COLO668 (cell line): ENCODE results near the gene ALDH2.
"Not testable (repeated sequence)": the region's sequence is repeated elsewhere in the genome, so short reads cannot be mapped to it uniquely, and the experiment has no call there.

Source experiments
- DNase-seq: peaks from one replicate; lab custom pipeline; 2025; ENCODE audit not compliant: unreplicated experiment; lab: John Stamatoyannopoulos, UW

Gene ALDH2

DNA sequence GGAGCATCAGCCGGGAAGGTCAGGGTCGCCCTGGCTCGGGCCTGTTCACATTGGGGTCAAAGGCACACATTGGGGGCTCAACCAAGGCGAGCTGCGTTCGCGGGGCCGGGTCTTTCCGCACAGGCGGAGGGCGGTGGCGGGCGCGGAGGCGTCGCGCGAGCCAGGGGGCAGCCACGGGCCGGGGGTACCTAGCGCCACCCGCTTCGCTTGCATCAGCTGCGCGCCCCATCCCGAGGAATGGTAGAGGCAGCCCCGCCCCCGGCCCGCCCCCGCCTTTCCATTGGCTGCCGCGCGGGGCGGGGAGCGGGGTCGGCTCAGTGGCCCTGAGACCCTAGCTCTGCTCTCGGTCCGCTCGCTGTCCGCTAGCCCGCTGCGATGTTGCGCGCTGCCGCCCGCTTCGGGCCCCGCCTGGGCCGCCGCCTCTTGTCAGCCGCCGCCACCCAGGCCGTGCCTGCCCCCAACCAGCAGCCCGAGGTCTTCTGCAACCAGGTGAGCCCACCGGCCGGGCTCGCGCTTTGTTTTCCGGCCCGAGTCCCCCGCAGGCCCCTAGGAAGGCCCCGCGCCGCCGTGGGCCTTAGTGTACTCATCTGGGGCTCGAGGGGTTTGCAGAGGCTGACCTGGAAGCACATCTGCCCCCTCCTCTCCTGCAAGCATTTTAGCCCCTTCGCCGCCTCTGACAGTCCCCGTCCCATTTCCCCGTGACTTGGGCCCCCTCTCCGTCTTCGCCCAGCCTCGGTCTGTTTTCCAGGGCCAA is at the start of gene ALDH2:
ALDH2 (plus strand) TSS at position 326 of the 754 bp plus-strand sequence; CDS start at position 376, 50 bp downstream.
- DNase-seq: peak; percentile 83

DNA sequence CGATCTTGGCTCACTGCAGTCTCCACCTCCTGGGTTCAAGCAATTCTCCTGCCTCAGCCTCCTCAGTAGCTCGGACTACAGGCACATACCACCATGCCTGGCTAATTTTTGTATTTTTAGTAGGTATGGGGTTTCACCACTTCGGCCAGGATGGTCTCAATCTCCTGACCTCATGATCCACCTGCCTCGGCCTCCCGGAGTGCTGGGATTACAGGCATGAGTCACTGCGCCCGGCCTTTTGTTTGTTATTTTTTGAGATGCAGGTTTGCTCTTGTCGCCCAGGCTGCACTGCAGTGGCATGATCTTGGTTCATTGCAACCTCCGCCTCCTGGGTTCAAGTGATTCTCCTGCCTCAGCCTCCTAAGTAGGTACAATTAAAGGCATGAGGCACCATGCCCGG is 47.4 kb upstream of the ALDH2 start:
- DNase-seq: not testable (repeated sequence)

DNA sequence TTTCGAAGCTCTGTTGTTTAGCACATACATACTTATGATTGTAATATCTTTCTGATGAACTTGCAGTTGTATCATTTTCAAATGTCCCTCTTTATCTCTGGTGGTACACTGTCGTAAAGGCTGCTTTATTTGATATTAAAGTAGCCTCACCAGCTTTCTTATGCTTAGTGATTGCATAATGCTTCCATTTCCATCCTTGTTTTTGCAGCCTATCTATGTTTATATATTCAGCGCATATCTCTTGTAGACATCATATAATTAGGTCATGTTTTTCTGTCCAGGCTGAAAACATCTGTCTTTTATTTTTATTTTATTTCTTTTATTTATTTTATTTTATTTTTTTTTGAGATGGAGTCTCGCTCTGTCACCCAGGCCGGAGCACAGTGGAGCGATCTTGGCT is 46.3 kb upstream of the ALDH2 start:
- no peak for DNase-seq

DNA sequence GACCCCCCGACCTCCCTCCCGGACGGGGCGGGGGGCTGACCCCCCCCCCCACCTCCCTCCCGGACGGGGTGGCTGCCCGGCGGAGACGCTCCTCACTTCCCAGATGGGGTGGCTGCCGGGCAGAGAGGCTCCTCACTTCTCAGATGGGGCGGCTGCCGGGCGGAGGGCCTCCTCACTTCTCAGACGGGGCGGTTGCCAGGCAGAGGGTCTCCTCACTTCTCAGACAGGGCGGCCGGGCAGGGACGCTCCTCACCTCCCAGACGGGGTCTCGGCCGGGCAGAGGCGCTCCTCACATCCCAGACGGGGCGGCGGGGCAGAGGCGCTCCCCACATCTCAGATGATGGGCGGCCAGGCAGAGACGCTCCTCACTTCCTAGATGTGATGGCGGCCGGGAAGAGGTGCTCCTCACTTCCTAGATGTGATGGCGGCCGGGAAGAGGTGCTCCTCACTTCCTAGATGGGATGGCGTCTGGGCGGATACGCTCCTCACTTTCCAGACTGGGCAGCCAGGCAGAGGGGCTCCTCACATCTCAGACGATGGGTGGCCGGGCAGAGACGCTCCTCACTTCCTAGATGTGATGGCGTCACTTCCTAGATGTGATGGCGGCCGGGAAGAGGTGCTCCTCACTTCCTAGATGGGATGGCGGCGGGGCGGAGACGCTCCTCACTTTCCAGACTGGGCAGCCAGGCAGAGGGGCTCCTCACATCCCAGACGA is 42.9 kb upstream of the ALDH2 start:
- DNase-seq: not testable (repeated sequence)

DNA sequence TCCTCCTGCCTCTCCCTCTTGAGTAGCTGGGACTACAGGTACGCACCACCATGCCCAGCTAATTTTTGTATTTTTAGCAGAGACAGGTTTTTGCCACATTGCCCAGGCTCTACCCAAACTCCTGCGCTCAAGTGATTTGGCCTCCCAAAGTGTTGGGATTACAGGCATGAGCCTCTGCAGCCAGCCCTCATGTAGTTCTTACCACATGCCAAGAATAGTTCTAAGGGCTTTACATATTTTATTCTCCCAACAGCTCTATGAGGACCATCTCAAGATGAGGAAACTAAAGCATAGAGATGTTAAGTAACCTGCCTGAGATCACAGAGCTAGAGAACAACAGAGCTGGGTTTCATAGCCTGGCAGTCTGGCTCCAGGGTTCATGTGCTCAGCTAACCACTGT is 37.9 kb upstream of the ALDH2 start:
- no peak for DNase-seq

DNA sequence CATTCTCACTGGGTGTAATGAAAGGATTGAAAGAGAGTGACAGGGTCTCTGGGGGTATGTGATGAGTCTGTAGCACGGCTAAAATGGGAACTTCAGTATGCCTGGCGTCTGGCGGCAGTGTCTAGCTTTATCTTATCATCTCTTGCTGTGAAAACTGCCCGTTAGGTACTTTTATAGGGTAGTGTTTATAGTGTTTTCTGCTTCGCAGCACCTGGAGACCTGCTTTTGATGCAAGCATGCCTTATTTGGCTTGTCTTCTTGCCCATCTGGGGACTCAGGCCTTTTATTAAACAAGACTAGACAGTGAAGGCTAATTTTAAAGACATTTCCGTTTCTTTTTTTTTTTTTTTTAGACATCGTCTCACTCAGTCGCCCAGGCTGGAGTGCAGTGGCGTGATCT is 36.3 kb upstream of the ALDH2 start:
- no peak for DNase-seq

DNA sequence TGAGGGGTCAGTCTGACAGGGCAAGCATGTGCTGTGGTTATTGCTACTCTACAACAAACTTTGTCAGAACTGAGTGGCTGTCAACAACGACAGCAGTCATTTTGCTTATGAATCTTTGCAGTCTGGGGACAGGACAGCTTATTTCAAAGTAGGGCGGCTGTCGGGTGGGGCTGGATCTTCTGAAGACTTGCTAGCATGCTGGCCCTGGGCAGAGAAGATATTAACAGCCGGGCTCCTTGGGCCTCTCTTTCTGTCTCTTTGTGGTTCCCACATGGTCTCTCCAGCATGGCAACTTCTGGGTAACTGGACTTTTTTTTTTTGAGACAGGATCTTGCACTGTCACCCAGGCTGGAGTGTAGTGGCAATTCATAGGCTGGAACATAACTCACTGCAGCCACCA is 33.9 kb upstream of the ALDH2 start:
- no peak for DNase-seq

DNA sequence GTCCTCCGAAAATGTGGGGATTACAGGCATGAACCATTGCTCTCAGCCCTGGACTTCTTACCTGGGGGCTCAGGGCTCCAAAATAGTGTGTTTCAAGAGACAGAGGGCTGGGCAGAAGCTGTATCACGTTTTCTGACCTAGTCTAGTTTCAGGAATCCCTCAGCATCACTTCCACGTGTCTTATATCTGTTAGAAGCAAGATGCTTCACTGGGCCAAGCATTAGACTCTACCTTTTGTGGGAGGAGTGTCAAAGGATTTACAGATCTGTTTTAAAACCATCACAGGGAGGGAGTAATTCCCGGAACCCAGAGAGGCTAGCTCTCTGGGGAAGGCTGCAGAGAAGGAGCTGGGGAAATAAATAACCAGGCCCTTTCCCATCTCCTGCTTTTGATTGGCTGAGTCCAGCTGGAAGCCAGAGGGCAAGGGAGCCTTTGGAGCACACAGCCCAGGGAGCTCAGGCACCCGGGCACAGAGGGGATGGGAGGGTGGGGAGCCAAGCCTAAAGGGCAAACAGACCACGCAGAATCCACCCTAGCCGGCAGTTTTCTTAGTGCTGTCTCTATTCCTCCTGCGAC is 33.3 kb upstream of the ALDH2 start:
- DNase-seq: no peak

DNA sequence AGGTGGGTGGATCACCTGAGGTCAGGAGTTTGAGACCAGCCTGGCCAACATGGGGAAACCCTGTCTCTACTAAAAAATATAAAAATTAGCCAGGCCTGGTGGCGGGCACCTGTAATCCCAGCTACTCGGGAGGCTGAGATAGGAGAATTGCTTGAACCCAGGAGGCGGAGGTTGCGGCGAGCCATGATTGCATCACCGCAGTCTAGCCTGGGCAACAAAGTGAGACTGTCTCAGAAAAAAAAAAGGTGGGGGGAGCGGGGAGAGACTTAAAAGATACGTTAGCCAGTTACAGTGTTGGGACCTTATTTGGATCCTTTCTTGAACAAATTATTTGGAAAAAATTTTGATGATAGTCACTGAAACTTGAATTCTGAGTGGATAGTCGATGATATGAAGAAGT is 27.2 kb upstream of the ALDH2 start:
- DNase-seq: not testable (repeated sequence)

DNA sequence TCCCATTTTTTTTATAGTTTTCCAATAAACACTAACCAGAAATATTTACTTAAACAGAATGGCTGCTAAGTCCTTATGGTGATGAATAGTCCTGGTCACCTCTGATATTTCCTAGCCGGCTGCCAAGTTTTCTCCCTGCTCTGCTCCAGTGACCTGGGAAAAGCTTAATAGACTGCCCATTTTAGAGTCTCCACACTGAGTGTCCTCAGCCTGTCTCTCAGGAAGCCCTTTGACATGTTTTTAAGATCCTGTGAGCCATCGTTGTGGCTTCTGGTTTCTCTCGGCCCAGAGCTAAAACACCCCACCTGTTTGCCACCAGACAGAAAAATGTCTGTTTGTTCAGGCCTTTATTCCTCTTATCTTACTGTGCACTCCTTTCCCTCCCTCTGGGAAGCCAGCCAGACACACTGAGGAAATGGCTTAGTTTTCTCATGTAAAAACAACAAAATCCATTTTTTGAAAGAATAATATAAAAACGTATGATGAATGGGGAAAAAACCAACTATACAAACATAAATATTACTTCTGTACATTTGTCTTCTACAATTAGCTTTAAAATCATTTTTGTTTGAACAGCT is 25.4 kb upstream of the ALDH2 start:
- no peak for DNase-seq

DNA sequence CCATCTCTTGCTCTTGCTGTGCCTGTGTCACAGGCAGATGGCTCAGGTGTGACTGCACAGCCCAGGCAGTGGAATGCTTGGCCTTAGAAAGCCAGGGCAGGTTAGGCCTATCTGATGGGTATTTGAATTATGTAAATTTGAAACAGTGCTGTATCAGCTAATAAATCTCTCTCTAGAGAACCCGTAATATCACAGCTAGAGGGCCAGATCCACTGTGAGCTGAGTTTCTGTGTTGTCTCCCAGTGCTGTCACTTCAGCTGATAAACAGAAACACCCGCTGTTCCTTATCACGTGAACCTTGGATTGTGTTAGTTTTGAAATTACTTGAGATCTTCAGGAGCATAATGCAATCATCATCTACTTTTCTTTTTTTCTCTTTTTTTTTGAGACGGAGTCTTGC is 21.5 kb upstream of the ALDH2 start:
- no peak for DNase-seq

DNA sequence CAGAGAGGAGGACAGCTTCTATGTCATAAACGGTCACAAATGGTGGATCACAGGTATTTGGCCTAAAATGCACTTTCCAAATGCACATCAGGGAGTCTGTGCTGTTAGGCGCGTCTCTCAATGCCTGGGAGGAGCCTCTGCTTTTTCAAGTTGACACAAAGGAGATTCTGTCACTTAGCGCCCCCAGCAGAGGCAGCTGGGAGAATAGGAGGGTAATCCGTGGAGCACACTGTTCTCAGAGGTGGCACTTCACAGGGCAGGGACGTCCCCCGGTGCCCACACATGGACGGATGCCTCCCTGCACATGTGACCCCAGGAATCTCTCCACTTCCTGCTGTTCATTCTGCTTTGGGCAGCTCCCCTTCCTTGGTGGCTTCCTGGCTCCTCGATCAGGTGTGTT is 19.4 kb upstream of the ALDH2 start:
- no peak for DNase-seq

DNA sequence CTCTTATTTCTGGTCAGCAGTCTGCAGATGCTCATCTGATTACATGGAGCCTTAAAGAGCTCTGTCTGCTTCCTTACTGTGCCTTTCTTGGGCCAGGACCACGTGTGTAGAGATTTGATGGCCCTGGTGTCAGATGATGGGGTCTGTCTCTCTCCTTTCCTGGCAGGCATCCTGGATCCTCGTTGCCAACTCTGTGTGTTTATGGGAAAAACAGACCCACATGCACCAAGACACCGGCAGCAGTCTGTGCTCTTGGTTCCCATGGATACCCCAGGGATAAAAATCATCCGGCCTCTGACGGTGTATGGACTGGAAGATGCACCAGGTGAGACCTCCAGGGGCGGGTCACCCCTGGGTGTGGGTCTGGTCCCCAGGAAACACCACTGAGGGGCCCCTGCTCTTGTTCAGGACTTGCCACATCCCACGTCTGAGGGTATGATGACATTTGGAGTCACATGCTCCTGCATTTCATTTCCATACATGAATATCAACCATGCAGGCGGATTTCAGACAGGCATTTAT is 18.5 kb upstream of the ALDH2 start:
- DNase-seq: no peak

DNA sequence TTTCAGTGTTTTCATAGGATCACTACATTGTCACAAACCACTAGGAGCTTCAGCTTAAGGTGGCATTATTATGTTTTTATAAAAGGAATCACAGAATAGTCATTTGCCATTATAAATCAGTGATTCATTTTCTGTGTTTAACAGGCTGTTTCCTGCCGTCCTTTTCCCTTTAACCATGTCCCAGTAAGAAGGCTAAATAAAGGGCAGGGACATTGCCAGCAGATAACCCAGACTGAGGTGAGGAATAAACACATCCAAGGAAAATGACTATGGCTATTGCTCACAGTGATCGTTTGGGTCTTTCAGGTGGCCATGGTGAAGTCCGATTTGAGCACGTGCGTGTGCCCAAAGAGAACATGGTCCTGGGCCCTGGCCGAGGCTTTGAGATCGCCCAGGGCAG is 17.9 kb upstream of the ALDH2 start:
- DNase-seq: no peak

DNA sequence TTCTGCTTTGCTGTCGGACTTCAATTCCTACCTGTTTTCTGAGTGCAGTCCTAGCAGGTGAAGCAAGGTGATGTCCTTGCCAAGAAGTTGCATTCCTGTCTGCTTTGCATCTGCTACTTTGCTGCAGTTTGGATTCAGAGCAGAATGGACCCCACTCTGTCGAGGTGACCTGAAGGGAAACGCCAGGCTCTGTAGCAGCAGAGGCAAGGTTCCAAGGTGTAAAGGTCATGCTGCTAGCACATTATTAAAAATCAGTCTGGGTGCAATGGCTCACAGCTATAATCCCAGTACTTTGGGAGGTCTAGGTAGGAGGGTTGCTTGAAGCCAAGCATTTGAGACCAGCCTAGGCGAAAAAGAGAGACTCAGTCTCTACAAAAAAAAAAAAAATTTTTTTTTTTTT is 17.3 kb upstream of the ALDH2 start:
- no peak for DNase-seq

DNA sequence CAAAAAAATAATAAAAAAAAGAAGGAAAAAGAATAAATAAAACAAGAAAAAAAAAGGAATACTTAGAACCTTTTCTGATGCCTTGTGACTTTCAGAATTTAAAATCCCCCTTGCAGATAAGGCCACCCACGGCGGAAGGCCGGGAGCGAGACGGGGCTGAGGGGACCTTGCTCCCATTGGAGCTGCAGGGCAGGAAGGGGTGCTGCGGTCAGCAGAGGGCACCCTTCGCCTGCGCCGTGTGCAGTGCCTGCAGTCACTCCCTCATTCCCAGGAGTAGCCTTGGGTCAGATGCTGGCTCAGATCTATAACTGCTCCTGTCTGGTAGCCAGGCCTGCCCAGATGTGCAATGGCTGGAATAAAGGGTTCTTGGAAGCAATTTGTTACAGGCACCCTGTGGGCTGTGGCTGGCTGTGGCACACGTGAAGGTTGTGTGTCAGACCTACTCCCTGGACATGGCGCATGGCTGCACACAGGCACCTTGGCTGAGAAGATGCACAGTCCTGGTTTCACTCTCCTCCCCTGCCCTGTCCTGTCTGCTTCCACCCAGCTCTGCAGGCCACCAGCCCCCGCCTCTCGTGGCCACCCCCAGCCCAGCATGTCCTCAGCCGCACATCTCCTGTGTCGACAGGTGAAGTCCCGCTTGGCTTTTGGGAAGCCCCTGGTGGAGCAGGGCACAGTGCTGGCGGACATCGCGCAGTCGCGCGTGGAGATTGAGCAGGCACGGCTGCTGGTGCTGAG is 13.4 kb upstream of the ALDH2 start:
- peak; percentile 66 for DNase-seq

DNA sequence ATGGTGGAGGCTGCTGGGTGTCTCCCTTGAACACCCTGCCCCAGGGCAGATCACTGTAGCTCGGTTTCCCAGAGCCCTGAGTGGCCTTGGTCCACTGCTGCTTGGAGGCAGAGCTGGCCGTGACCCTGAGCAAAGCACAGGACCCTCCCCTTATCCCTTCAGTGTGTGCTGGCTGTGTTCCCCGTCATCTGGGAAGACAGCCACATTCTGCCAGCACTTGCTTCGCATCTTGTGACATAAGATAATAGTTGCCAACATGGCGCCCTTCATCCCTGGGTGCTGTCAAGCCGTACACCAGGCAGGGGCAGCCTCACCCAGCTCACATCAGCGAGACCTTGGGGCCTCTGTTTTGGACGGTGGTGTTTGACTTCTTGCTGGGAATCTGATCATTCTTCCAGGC is 12.1 kb upstream of the ALDH2 start:
- no peak for DNase-seq

DNA sequence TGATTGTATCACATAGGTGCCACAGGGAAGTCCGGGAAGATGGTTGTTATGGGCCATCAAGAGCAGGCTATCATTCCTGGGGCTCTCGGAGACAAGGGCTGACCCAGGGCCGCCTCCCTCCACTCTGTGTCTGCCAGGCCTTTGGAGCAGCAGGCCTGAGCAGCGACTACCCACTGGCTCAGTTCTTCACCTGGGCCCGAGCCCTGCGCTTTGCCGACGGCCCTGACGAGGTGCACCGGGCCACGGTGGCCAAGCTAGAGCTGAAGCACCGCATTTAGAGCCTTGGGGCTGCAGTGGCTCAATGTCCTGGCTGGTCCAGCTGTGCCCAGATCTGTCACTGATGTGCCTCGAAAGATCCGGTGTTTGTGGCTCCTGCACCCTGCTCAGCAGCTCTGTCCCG is 10.5 kb upstream of the ALDH2 start:
- DNase-seq: no peak

DNA sequence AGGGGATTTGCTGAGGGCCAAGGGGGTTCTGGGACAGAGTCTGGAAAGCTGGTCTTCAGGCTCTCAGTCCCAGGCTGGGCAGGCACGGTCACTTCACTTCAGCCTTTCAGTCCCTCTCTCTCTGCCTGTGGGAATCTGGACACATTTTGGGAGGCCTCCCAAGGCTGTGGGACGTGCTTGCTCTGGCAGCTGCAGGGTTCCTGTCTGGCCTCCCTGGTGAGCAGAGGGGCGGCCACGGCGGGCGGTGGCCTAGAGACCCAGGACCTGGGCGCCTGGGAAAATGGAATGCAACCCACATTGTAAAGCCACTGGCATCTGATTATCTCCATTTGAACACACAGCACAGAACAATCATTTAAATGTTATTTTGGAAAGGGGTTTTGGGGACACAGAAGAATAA is 10.1 kb upstream of the ALDH2 start:
- DNase-seq: no peak

DNA sequence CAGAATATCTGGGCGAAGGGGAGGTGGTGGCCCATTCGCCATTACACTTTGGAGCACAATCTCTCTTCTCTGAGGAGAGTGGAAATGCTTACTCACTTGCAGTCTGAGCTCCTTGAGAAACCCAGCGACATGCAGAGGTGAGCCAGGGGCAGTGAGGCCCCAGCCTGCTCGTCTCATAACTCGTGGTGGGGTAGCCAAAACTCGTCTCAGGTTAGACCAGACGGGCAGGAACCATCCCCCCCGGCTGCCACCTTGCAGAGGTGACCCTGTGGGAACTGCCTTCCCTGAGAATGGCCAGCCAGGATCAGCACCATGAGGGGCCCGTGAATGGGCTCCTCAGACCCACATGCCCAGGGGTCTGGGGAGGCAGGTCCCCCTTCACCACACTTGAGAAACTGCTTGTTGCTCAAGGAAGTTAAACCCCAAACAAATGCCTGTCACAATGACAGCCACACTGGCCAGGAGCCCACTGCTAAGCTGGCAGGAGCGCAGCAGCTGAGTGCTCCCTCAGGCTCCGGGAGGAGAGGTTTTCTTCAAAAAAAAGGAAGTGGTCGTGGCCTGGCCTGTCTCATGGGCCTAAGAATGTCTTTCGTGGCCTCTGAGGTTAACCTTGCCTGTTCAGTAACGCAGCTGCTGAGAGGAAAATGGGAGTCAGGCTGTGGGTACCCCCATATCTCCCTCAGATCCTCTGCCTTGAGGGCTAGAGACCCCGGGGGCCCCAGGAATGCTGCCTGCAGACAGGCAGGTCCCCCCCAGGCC is 9.2 kb upstream of the ALDH2 start:
- no peak for DNase-seq
